Liver (tissue), 3 donors: ENCODE results near the gene PEX5.

Source experiments
- ATF3 ChIP-seq: IDR thresholded peaks from 2 replicates; pipeline ENCODE4 v1.6.1; 2016; ENCODE audit warnings: antibody characterized with exemption
- CTCF ChIP-seq: fragments of 150-350 bp; IDR thresholded peaks from 2 replicates; pipeline ENCODE4 v1.5.1; 2017; ENCODE audit warnings: improper control_type of control experiment, low read depth, low read length; ENCODE audit not compliant: missing input control
- FOXA1 ChIP-seq: IDR thresholded peaks from 2 replicates; pipeline ENCODE4 v1.6.1; 2016; ENCODE audit warnings: antibody characterized with exemption
- FOXA2 ChIP-seq: IDR thresholded peaks from 2 replicates; pipeline ENCODE4 v1.6.1; 2016; ENCODE audit warnings: antibody characterized with exemption
- GABPA ChIP-seq, 2 donors: IDR thresholded peaks in 1 of 2; conservative IDR thresholded peaks in 1 of 2; 2 replicates each; pipeline ENCODE4 v1.6.1; 2016; ENCODE audit warnings: antibody characterized with exemption in 2 of 2, mild to moderate bottlenecking in 1 of 2, moderate library complexity in 1 of 2
- HNF4A ChIP-seq, 2 donors: conservative IDR thresholded peaks; 2 replicates each; pipeline ENCODE4 v1.6.1; 2016; ENCODE audit warnings: antibody characterized with exemption in 2 of 2, mild to moderate bottlenecking in 2 of 2
- JUND ChIP-seq, 2 donors: IDR thresholded peaks; 2 replicates each; pipeline ENCODE4 v1.6.1; 2016; ENCODE audit warnings: antibody characterized with exemption in 2 of 2
- RAD21 ChIP-seq, 2 donors: IDR thresholded peaks; 2 replicates each; pipeline ENCODE4 v1.6.1; 2016; ENCODE audit warnings: antibody characterized with exemption in 2 of 2, mild to moderate bottlenecking in 2 of 2
- REST ChIP-seq: IDR thresholded peaks from 2 replicates; pipeline ENCODE4 v1.6.1; 2016; ENCODE audit warnings: antibody characterized with exemption, mild to moderate bottlenecking
- SP1 ChIP-seq: IDR thresholded peaks from 2 replicates; pipeline ENCODE4 v1.6.1; 2018; ENCODE audit warnings: antibody characterized with exemption, mild to moderate bottlenecking
- TAF1 ChIP-seq: conservative IDR thresholded peaks from 2 replicates; pipeline ENCODE4 v1.6.1; 2016; ENCODE audit warnings: antibody characterized with exemption, mild to moderate bottlenecking
- YY1 ChIP-seq: IDR thresholded peaks from 2 replicates; pipeline ENCODE4 v1.6.1; 2016; ENCODE audit warnings: antibody characterized with exemption, mild to moderate bottlenecking
- TF ChIP-seq, protein P1 (sequence below): IDR thresholded peaks from 2 replicates; pipeline ENCODE4 v1.6.1; 2016; ENCODE audit warnings: antibody characterized with exemption
- TF ChIP-seq, protein P2 (sequence below): IDR thresholded peaks from 2 replicates; pipeline ENCODE4 v1.6.1; 2016; ENCODE audit warnings: antibody characterized with exemption
- donor health status: healthy.
- donor health status: healthy.

- no peak for TF ChIP-seq CTCF
- no peak for TF ChIP-seq YY1
- TF ChIP-seq RAD21 (IDR thresholded peaks at IDR 0.05), result no peak
- no peak for TF ChIP-seq TAF1
- no peak for TF ChIP-seq REST
- no peak for TF ChIP-seq JUND (IDR thresholded peaks at IDR 0.05)
- TF ChIP-seq, protein P1, sequence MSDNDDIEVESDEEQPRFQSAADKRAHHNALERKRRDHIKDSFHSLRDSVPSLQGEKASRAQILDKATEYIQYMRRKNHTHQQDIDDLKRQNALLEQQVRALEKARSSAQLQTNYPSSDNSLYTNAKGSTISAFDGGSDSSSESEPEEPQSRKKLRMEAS, result no peak
- no peak for TF ChIP-seq ATF3
- TF ChIP-seq, protein P2, sequence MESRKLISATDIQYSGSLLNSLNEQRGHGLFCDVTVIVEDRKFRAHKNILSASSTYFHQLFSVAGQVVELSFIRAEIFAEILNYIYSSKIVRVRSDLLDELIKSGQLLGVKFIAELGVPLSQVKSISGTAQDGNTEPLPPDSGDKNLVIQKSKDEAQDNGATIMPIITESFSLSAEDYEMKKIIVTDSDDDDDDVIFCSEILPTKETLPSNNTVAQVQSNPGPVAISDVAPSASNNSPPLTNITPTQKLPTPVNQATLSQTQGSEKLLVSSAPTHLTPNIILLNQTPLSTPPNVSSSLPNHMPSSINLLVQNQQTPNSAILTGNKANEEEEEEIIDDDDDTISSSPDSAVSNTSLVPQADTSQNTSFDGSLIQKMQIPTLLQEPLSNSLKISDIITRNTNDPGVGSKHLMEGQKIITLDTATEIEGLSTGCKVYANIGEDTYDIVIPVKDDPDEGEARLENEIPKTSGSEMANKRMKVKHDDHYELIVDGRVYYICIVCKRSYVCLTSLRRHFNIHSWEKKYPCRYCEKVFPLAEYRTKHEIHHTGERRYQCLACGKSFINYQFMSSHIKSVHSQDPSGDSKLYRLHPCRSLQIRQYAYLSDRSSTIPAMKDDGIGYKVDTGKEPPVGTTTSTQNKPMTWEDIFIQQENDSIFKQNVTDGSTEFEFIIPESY, result no peak
- TF ChIP-seq SP1, result no peak
- no peak for TF ChIP-seq FOXA1
- TF ChIP-seq GABPA (IDR thresholded peaks at IDR 0.05 in 1 of 2, conservative IDR thresholded peaks at IDR 0.05 in 1 of 2), result no peak
- no peak for TF ChIP-seq FOXA2
- no peak for TF ChIP-seq HNF4A (conservative IDR thresholded peaks at IDR 0.05)
Measured at GRCh38 chr12:7171854-7172253, 17.6 kb upstream of the PEX5 start.
